ENCODE measurements around the gene SARDH.

DNA sequence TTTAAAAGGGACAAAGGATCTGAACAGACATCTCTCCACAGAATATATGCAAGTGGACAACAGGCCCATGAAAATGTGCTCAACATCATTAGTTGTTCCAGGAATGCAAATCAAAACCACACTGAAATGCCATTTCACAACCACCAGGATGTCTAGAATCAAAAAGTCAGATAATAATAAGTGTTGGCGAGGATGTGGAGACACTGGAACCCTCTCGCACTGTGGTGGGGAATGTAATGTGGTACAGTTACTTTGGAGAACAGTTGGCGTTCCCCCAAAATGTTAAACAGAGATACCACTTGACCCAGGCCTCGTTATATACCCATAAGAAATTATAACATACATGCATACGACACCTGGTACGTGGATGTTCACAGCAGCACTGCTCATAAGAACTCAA, 38.6 kb downstream of the SARDH start:
- TF ChIP-seq, protein P1, sequence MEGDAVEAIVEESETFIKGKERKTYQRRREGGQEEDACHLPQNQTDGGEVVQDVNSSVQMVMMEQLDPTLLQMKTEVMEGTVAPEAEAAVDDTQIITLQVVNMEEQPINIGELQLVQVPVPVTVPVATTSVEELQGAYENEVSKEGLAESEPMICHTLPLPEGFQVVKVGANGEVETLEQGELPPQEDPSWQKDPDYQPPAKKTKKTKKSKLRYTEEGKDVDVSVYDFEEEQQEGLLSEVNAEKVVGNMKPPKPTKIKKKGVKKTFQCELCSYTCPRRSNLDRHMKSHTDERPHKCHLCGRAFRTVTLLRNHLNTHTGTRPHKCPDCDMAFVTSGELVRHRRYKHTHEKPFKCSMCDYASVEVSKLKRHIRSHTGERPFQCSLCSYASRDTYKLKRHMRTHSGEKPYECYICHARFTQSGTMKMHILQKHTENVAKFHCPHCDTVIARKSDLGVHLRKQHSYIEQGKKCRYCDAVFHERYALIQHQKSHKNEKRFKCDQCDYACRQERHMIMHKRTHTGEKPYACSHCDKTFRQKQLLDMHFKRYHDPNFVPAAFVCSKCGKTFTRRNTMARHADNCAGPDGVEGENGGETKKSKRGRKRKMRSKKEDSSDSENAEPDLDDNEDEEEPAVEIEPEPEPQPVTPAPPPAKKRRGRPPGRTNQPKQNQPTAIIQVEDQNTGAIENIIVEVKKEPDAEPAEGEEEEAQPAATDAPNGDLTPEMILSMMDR (IDR thresholded peaks at IDR 0.05 in 2 of 3, conservative IDR thresholded peaks at IDR 0.05 in 1 of 3; ENCODE audit: borderline replicate concordance in 1 of 3, insufficient read depth in 1 of 3, low read depth in 2 of 3, low read length in 2 of 3) = no peak
- no peak for TF ChIP-seq YY1 (IDR thresholded peaks at IDR 0.05; ENCODE audit: extremely low read depth, insufficient replicate concordance, low read depth, low read length)
- no peak for TF ChIP-seq POLR2A (IDR thresholded peaks at IDR 0.05; ENCODE audit: borderline replicate concordance, extremely low read depth, insufficient read depth, insufficient read length)
- TF ChIP-seq, protein P2, sequence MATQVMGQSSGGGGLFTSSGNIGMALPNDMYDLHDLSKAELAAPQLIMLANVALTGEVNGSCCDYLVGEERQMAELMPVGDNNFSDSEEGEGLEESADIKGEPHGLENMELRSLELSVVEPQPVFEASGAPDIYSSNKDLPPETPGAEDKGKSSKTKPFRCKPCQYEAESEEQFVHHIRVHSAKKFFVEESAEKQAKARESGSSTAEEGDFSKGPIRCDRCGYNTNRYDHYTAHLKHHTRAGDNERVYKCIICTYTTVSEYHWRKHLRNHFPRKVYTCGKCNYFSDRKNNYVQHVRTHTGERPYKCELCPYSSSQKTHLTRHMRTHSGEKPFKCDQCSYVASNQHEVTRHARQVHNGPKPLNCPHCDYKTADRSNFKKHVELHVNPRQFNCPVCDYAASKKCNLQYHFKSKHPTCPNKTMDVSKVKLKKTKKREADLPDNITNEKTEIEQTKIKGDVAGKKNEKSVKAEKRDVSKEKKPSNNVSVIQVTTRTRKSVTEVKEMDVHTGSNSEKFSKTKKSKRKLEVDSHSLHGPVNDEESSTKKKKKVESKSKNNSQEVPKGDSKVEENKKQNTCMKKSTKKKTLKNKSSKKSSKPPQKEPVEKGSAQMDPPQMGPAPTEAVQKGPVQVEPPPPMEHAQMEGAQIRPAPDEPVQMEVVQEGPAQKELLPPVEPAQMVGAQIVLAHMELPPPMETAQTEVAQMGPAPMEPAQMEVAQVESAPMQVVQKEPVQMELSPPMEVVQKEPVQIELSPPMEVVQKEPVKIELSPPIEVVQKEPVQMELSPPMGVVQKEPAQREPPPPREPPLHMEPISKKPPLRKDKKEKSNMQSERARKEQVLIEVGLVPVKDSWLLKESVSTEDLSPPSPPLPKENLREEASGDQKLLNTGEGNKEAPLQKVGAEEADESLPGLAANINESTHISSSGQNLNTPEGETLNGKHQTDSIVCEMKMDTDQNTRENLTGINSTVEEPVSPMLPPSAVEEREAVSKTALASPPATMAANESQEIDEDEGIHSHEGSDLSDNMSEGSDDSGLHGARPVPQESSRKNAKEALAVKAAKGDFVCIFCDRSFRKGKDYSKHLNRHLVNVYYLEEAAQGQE (IDR thresholded peaks at IDR 0.05; ENCODE audit: low read depth) = no peak
- TF ChIP-seq CBX3 (IDR thresholded peaks at IDR 0.05; ENCODE audit: low read depth) = no peak
- no peak for TF ChIP-seq EZH2 (IDR thresholded peaks at IDR 0.05)
- no peak for TF ChIP-seq POLR2AphosphoS5 (IDR thresholded peaks at IDR 0.05; ENCODE audit: low read depth, low read length)
- TF ChIP-seq FOSL1 (IDR thresholded peaks at IDR 0.05; ENCODE audit: low read depth) = no peak
- TF ChIP-seq EGR1 (IDR thresholded peaks at IDR 0.05; ENCODE audit: low read depth) = no peak
- no peak for TF ChIP-seq RAD21 (IDR thresholded peaks at IDR 0.05; ENCODE audit: low read depth)
- no peak for TF ChIP-seq EZH2phosphoT487 (IDR thresholded peaks at IDR 0.05; ENCODE audit: borderline replicate concordance)
- no peak for TF ChIP-seq ZNF274 (IDR thresholded peaks at IDR 0.05; ENCODE audit: low read depth, low read length)
- no peak for TF ChIP-seq CEBPB (IDR thresholded peaks at IDR 0.05; ENCODE audit: low read depth)
- TF ChIP-seq, protein P3, sequence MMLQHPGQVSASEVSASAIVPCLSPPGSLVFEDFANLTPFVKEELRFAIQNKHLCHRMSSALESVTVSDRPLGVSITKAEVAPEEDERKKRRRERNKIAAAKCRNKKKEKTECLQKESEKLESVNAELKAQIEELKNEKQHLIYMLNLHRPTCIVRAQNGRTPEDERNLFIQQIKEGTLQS (IDR thresholded peaks at IDR 0.05) = no peak

All from HCT116 (cell line).